NCI-H510A (cell line): ENCODE results near the gene ACOX3.
A peak's percentile ranks its signal among the peaks of the same experiment; 100 is the strongest.
"Not testable (repeated sequence)": the region's sequence is repeated elsewhere in the genome, so short reads cannot be mapped to it uniquely, and the experiment has no call there.

Source experiments
- DNase-seq: peaks from one replicate; lab custom pipeline; 2025; lab: John Stamatoyannopoulos, UW

The ACOX3 gene

DNA sequence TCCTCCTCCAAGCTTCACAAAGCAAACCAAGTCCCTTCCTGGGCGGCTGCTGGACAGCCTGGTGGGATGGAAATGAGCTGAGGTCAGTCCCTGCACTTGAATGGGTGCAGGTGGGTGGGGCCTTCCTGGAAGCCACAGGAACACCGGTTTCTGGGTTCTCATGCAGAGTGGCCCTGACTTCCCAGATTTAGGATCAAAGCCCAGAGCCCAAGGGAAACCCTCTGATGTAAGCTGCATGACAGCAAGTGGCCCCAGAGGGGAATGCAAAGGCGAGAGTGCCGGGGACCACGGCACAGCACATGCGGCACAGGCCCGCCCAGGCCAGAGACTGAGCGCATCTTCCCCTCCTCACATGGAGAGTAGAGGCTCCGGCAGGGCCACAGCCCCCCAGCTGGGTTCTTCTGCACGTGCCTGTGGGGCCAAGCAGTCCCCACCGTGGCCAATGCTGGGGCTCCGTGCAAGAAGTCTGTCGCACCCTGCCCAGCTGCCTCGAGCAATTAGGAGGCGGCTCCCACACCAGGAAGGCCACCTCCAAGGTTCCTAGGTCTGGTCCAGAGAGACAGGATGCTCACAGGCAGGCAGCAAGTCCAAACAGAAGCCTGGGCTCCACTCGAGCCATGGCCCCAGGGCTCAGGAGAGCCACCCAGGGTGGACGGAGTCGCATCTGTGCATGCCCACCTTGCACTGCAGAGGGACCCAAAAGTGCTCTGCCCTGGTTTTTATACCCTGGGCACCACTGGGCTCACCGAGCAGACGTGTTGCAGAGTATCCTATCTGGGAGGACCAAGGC, 88.0 kb downstream of the ACOX3 start:
- no peak for DNase-seq

DNA sequence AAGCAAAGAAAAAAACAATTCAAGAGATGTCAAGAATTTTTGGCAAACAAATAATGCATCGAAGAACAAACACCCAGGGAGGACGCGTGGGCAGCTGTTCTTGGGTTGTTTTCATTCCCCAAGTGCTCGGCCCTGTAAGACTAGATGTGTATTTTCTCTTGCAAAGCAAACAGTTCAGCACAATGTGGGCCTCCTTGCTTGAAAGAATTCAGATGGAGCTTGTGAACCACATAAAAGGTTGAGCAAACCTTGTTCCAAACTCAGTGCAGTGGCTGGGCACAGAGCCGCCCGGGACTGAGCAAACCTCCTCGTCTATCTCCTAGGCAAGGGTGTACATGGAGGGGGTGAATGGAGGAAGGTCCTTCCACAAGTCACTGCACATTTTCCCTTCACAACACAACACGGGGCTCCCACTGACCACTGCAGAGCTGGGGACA, 88.6 kb downstream of the ACOX3 start:
- DNase-seq = peak; percentile 10

DNA sequence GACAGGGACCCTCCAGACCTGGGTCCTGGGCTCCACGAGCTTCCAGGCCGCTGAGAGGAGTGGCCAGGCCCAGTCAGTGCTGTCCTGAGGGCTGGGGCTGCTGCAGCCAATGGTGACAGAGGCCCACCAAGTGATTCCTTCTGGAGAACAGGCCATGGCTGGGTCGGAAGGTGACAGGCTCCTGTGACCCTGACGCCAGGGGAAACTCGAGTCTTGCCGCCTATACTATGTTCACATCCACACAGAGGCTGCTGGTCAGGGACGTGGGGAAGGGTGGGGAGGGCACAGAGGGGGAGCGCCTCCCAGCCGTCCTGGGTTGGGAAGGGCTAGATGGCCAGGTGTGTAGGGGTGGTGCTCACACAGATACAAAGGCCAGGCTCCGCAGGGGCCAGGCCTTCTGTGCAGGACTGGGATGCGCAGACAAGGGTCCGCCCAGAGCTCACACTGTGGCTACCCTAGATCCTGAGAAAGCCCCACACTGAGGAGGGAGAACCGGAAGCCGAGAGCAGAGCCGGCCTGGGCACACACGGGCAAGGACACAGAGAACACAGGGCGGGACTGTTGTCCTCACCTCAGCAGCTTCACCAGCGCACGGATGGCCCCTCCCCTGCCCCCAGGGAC, 89.6 kb downstream of the ACOX3 start:
- no peak for DNase-seq

DNA sequence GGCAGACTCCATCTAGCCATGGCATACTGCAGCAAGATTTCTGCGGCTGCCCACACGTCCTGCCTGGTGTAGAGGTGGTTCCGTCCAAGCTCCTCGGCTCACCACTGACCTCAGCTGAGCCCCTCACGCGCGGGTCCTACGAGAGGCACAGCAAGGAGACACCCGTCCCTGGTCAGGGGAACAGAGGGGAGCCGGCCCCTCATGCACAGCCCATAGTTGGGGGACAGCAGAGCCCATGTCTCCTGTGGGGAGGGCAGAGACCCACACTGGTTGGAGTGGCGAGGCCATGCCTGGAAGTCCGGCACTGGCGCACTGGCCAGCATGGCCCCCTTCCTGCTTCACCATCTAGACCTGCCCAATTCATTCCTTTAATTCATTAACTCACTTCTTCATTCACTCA, 90.2 kb downstream of the ACOX3 start:
- DNase-seq = no peak

DNA sequence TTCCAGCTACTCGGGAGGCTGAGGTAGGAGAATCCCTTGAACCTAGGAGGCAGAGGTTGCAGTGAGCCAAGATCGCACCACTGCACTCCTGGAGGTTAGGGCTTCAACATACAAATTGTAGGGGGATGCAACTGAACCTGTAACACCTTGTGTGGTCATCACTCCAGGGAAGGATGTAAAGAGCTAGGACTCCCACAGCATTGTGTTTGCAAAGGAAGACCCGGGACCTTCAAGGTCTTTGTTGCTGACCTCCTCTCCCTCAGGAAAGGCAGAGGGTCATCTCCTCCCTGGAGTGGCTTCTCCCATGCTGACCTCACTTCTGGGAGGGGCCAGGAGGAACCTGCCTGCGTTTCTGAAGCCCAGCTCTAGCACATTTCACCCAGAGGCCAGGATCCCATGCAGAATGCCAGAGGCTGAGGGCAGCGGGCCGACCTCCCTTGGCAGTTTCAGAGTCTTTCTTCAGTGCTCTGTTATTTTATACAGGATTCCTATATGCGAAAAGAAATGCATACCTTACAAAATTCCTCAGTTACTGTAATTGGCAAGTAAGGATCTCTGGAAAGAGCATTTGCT, 90.8 kb downstream of the ACOX3 start:
- DNase-seq = no peak

DNA sequence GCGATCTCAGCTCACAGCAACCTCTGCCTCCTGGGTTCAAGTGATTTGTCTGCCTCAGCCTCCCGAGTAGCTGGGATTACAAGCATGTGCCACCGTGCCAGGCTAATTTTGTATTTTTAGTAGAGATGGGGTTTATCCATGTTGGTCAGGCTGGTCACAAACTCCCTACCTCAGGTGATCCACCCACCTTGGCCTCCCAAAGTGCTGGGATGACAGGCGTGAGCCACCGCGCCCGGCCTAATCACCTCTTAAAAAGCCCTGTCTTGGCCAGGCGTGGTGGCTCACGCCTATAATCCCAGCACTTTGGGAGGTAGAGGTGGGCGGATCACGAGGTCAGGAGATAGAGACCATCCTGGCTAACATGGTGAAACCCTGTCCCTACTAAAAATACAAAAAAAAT, 91.3 kb downstream of the ACOX3 start:
- DNase-seq = not testable (repeated sequence)

DNA sequence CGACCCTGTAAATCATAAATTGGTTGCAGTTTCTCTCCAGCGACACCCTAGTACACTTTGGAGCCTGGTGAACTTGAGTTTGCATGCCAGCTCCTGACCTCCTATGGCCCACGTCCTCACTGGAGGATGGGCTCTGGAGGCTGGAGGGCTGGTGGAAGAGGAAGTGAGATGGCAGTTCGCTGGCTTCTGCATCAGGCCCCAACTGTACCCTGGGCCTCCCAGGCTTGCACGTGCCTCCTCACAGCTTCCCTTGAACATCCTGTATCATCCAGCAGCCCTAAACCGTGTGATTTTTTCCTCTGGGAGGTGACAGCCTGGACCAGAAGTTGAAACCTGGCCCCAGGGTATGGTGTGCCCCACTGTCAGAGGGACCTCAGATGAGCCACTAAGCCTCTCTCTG, 92.5 kb downstream of the ACOX3 start:
- DNase-seq = no peak

DNA sequence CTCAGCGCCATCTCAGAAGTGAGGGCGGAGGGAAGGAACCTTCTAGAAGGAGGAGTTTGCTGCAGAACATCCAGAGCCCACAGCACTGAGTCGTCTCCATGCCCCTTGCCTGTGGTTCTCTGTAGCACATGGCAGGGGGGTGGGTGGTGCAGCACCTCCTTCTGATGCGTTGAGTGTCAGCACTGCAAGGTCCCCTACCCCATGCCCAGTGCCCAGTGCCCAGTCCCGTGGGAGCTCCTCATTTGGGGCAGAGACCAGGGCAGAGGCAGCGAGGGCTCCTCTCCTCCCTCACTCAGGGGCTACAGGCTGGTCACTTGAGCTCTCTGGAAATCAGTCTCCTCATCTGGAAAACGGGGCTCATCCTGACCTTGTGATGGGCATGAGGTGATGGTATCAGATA, 92.9 kb downstream of the ACOX3 start:
- DNase-seq = no peak

DNA sequence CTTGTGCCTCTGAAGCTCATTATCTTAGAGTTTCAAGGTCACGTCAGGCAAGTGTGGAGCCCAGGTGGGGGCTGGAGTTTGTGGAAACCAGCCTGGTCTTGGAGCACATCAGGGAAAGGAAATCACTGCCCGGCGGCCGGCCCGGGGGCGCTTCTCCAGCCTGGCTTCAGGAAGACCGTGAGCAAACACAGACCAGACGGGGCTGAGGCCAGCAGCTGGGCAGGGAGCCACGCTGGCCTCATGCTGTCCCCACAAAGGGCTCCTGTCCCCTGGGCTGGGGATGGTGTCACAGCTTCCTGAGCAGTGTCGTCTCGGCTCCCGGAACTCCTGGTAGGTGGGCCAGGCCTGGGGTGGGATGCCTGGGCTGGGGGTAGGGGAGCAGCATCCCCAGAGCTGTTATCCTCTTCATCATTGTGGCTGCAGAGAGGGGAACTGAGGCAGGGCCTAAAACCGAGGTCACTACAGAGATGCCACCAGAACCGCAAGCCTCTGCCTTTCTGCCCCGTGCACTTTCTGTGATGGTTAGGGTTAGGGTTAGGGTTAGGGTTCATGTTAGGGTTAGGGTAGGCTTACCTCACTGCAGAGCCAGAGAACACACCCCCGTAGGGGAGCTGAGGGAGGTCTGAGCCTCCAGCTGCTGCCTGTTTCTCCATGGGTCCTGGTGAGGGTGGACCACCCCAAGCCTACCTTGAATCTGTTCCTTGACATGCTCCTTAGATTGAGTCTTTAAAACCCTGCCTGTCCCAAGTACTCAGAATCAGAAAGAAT, 93.5 kb downstream of the ACOX3 start:
- DNase-seq = no peak

DNA sequence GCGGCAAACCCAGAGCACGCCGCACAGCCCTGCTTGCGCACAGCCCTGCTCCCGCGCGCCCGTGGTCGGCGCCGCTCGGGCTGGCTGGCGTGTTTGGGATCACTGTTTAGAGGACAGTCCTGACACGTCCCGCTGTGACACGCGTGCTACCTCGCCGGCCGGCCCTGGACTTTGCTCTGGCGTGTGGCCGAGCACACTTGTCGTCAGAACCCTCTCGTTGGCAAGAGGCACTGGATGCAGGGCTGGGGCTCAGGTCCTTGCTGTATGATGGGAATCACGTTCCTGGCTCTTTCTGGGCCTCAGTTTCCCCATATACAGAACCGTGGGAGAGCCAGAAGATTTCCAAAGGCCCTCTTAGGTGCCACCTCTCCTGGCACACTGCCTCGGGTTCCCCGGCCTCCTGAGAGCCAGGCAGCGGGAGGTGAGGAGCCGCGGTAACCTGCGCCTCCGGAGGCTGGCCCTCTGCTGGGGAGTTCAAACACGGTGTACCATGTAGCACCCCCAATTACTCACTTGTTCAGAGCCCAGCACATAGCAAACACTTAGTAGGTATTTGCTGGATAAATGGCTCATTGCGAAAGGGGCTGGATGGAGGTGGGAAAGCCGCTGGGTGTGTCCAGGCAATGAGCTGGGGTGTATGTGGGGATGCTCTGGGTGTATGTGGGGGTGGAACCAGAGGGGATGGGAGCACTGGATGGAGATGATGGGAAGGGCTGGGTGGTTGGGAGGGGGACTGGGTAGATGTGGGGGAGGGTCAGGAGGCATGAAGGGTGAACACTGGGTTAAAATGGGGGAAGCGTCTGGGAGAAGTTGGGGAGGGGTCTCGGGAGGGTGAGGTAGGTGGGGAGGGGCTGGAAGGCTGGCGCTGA, 94.3 kb downstream of the ACOX3 start:
- no peak for DNase-seq

DNA sequence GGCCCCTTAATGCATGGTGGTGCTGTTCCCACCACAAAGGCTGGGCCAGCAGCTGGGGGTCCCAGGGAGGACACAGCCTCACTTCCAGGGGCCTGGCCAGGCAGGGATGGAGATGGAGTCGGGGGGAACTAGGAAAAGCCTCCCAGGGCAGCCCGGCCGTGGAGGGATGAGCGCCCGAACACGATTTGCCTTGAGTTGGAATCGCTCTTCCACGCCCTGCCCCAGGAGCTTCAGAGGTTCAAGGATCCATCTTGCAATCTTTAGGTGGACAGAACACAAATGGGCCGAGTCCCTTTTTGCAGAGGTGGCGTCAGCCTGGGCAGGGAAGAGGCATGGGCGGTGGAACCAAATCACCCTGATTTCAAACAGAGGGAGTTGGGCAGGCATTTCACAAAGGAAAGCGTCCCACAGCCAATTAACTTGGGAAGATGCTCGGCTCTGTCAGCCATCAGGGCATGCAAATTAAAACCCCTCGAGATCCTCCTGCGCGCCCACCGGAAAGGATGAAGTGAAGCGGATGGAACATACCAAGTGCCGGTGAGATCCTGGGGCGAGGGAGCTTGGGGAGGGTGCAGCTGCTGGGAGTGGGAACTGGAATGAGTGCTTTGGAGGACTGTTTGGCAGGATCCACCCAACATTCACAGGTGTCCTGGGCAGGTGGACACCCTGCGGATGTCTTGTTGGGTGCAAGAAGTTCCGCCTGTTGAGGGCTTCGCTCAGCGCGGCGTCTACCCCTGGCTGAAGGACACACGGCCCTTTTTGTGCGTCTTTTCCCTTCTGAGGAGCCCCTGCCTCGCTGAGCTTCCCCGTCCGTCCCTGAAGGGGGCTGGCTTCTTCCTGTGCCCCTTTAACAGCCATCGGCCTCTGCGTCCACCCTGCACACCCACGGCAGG, 95.2 kb downstream of the ACOX3 start:
- DNase-seq = no peak

DNA sequence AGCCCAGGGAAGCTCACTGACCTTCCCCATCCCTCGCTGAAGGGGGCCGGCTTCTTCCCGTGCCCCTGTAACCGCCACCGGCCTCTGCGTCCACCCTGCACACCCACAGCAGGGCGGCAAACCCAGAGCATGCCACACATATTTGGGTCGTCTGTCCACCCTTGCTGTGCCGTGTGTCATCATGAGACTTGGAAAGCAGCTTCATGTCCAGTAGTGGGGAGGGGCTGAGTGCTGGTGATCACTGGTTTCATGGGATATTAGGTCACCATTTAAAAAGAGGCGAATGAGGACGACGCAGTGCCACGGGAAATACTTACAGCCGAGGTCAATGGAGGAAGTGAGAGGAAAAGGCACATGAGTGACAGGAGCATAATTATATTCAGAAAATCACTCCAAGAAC, 96.1 kb downstream of the ACOX3 start:
- DNase-seq = no peak

DNA sequence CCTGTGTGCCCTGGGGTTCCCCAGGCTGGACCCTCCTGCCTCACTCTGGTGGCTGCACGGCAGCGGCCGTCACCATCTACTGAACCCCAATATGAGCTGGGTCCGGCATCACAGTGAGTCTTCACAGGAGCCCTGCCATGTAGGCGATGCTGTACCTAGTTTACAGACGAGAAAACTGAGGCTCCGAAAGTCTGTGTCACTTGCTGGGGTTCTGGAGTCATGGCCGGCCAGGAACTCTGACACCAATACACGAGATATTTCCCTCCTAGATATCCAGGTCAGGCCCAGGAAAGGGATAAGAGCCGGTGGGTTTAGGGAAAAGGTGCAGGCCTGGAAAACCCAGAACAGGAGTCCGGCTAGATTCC, 96.6 kb downstream of the ACOX3 start:
- DNase-seq = no peak

DNA sequence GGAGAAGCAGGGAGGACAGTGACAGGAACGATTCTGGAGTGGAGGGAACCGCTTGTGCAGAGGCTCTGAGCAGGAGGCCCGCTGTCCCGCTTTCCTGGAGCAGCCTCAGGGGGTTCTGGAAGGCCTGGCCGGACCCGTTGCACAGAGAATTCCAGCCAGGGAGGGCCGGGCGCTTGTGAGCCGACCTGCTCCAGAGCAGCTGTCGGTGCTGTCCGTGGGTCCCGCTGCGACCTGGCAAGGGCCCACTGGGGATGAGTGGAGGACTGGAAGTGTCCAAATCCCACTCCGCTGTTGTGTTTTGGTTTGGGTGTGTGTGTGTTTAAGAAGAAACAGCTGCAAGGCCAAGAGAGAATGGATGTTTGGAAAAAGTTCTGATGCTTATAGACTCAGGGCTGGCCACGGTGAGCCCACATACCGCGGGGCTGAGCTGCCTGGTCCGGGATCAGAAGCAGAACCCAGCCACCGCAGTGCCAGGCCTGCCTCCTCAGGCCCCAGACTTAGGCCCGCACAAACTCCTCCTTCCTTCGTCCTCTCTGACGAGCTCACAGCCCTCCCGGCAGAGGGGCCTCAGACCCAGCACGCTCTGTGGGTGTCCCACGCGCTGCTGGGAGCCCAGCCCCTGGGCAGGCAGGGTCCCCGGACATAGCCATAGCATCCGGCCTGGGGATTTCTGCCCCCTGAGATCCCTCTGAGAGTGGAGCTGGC, 97.1 kb downstream of the ACOX3 start:
- no peak for DNase-seq

DNA sequence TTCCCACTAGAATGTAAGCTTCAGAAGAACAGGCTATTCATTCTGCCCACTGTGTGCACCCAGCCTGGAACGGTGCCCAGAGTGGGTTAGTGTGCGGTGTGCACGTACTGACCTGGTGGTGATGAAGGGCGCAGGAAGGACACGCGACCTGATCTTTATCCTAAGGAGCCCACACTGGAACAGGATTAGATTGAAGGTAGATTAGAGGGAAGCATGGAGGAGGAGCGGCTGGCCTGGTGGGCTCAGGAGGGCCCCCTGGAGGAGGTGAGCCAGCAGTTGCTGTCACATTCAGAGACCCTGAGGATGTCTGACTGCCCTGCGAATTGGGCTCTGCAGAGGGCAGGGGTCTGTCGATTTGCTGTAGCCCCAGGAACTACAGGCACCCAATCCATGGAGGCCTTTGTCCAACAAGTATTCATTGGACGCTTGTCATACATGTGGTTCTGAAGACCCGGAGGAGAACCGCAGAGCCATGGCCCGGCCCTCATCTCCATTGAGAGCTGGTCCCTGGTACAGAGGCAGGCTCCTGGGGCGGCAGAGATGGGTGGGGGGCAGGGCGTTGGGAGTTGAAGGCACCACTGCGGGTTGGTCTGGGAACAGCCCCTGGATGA, 97.8 kb downstream of the ACOX3 start:
- DNase-seq = no peak

DNA sequence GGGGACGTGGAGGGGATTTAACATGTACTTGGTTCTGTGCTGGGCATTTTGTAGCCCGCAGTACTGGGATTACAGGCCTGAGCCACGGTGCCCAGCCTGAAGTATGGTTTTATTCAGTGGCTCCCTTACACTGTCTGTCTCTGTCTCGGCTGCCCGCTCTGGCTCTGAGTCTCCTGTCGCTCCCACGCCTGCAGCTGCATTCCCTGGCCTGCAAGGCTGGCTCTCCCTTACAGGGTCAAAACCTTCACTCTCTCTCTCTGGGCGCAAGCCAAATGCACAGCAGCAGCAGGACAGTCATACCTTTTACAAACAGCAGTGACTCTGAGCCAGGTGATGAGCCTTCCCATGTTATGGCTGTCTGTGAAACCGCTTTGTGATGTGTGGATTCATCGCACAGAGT, 98.8 kb downstream of the ACOX3 start:
- DNase-seq = no peak

DNA sequence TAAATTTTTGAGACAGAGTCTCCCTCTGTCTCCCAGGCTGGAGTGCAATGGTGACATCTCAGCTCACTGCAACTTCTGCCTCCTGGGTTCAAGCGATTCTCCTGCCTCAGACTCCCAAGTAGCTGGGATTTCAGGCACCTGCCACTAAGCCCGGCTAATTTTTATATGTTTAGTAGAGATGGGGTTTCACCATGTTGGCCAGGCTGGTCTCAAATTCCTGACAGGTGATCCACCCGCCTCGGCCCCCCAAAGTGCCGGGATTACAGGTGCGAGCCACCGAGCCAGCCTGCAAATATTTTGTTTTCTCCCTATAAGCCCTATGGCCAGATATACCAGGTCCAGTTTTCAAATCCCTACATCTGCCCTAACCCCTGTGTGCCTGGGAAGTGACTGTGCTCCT, 99.2 kb downstream of the ACOX3 start:
- not testable (repeated sequence) for DNase-seq

DNA sequence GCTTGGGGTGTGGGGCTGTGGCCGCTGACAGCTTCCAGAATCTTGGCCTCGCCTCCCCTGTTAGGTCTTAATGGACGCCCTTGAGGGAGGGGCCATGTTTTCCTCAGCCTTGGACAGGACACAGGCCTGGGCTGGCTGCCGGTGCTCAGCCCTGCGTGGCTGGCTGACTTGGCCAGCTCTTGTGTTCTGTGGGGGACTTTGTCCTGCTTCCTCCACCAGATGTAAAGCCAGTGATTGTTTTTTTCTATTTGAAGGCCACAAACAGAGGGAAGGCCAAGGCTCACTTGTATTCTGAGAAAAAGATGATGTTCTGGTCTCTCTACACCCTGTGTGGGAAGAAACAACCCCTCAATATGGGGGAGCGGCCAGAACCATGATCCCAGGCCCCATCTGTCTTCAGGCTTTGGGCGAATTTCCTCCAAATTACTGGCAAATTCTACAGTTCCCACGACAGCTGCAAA, 99.7 kb downstream of the ACOX3 start:
- no peak for DNase-seq

DNA sequence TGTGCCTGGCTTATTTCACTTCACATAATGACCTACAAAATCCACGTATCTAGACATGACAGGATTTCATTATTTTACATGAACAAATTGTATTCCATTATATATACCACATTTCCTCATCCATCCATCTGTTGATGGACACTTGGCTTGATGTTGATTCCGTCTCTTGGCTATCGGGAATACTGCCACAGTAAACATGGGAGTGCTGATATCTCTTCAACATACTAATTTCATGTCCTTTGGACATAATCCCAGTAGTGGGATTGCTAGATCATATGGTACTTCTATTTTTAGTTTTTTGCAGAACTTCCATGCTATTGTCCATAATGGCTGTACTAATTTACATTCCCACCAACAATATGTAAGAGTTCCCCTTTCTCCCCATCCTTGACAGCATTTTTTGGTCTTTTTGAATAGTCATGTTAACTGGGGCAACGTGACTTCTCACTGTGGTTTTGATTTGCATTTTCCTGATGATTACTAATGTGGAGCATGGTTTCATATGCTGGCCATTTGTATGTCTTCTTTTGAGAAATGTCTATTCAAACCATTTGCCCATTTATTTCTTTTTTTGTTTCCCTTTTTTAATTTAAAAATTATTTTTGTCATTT, 102.1 kb downstream of the ACOX3 start:
- DNase-seq = no peak
